GM12878 (cell line): ENCODE measurements around the gene EPHA10. TPM values are rescaled to one million over a fixed set of nuclear protein-coding genes. Genes with fewer than 3 reads are reported as not detected.

Source experiments
- ATAC-seq: fragments of 200-7000 bp; cut with Tn5 transposase; 3 replicates; pipeline ENCODE4 v1.9.1; 2020; ENCODE audit warnings: mild to moderate bottlenecking, moderate library complexity
- BruUV-seq: library from RNA; stranded (reverse); fragments of 400-500 nt; replicated peaks from 2 replicates; lab custom pipeline; 2021; lab: Mats Ljungman, UMichigan
- CTCF ChIA-PET: fragments of 300-600 bp; sonication (Branson Sonifier 250); formaldehyde crosslinking; extraction: SDS; loops from one replicate; lab custom pipeline; 2021; ENCODE audit warnings: inconsistent platforms; lab: Yijun Ruan, JAX
- POLR2A ChIA-PET: fragments of 350-600 bp; formaldehyde crosslinking; extraction: SDS; loops from one replicate; lab custom pipeline; 2021; ENCODE audit warnings: inconsistent platforms; lab: Charles Lee
- RAD21 ChIA-PET: fragments of 300-600 bp; sonication (Branson Sonifier 250); formaldehyde crosslinking; loops from one replicate; lab custom pipeline; 2023; ENCODE audit warnings: antibody characterized with exemption; ENCODE audit not compliant: unreplicated experiment; lab: Charles Lee
- SMC1A ChIA-PET: fragments of 300-600 bp; sonication (Branson Sonifier 250); formaldehyde crosslinking; loops from one replicate; lab custom pipeline; 2023; ENCODE audit not compliant: unreplicated experiment, uncharacterized antibody; lab: Charles Lee
- DNase-seq: peaks from one replicate; pipeline ENCODE4 v3.0.0-alpha.2; 2011; ENCODE audit warnings: low read depth, low spot score
- FAIRE-seq: peaks from 3 replicates; lab custom pipeline; 2011; peaks lifted over from hg19 to GRCh38; lab: Jason Lieb, UNC
- H2AFZ ChIP-seq: 2 replicates; pipeline ENCODE4 v1.6.0; 2011; ENCODE audit warnings: low read depth, low read length, control low read depth; ENCODE audit not compliant: control insufficient read depth
- H3K27ac ChIP-seq: 2 replicates; pipeline ENCODE4 v1.5.1; 2011; ENCODE audit warnings: control low read depth; ENCODE audit not compliant: control insufficient read depth, insufficient read depth
- H3K27me3 ChIP-seq, 2 experiments: replicated peaks in 1 of 2; 2 replicates each; pipeline versions ENCODE4 v1.6.0 to v1.6.1; 2011; ENCODE audit warnings: low read length in 1 of 2; ENCODE audit not compliant: control insufficient read depth in 2 of 2, insufficient read depth in 2 of 2
- H3K36me3 ChIP-seq, 2 experiments: 2 replicates each; pipeline ENCODE4 v1.5.1; 2011; ENCODE audit warnings: low read length in 1 of 2; ENCODE audit not compliant: control insufficient read depth in 2 of 2, insufficient read depth in 2 of 2
- H3K4me1 ChIP-seq: 2 replicates; pipeline ENCODE4 v1.6.1; 2011; ENCODE audit warnings: mild to moderate bottlenecking, low read length, moderate library complexity, mixed read lengths; ENCODE audit not compliant: control insufficient read depth, insufficient read depth
- H3K4me2 ChIP-seq: 2 replicates; pipeline ENCODE4 v1.6.0; 2011; ENCODE audit warnings: control low read depth; ENCODE audit not compliant: control insufficient read depth, insufficient read depth
- H3K4me3 ChIP-seq: fragments of 200-600 bp; sonication (generic); 2 replicates; pipeline ENCODE4 v1.5.1; 2016
- H3K79me2 ChIP-seq: 2 replicates; pipeline ENCODE4 v1.6.0; 2011; ENCODE audit warnings: low read length; ENCODE audit not compliant: control insufficient read depth, insufficient read depth
- H3K9ac ChIP-seq: 2 replicates; pipeline ENCODE4 v1.8.0; 2011; ENCODE audit warnings: low read length, control low read depth, mixed read lengths; ENCODE audit not compliant: control insufficient read depth, insufficient read depth
- H3K9me3 ChIP-seq: replicated peaks from 3 replicates; pipeline ENCODE4 v1.5.1; 2011; ENCODE audit warnings: mild to moderate bottlenecking, low read length; ENCODE audit not compliant: control insufficient read depth, insufficient read depth
- H4K20me1 ChIP-seq: 2 replicates; pipeline ENCODE4 v1.6.0; 2011; ENCODE audit not compliant: control insufficient read depth, insufficient read depth
- ATF2 ChIP-seq: IDR thresholded peaks from 2 replicates; pipeline ENCODE4 v1.6.1; 2012; ENCODE audit warnings: low read length, inconsistent platforms
- BCL11A ChIP-seq: IDR thresholded peaks from 2 replicates; pipeline ENCODE4 v1.6.1; 2011; ENCODE audit warnings: low read depth, low read length
- GATAD2B ChIP-seq: fragments of 450-650 bp; conservative IDR thresholded peaks from 2 replicates; pipeline ENCODE4 v1.6.1; 2017; ENCODE audit warnings: low read depth, mild to moderate bottlenecking, moderate library complexity
- JUNB ChIP-seq: IDR thresholded peaks from 2 replicates; pipeline ENCODE4 v1.6.1; 2016; ENCODE audit warnings: antibody characterized with exemption, mild to moderate bottlenecking
- PAX8 ChIP-seq: fragments of 450-650 bp; IDR thresholded peaks from 2 replicates; pipeline ENCODE4 v1.6.1; 2017; ENCODE audit warnings: mild to moderate bottlenecking, moderate library complexity
- RB1 ChIP-seq: fragments of 450-650 bp; formaldehyde crosslinking; IDR thresholded peaks from 2 replicates; pipeline ENCODE4 v1.6.1; 2017; ENCODE audit warnings: mild to moderate bottlenecking, borderline replicate concordance
- SKIL ChIP-seq: fragments of 450-650 bp; IDR thresholded peaks from 2 replicates; pipeline ENCODE4 v1.6.1; 2017; ENCODE audit warnings: mild to moderate bottlenecking, low read depth, inconsistent platforms; ENCODE audit not compliant: poor library complexity, severe bottlenecking
- TARDBP ChIP-seq: IDR thresholded peaks from 2 replicates; pipeline ENCODE4 v1.6.1; 2016; ENCODE audit warnings: borderline replicate concordance
- TBL1XR1 ChIP-seq: IDR thresholded peaks from 2 replicates; pipeline ENCODE4 v1.6.1; 2012; ENCODE audit warnings: low read depth, low read length, improper control_type of control experiment
- WGBS: methylation state at CpG from one replicate; pipeline ENCODE4 v1.1.6; 2016; ENCODE audit warnings: low lambda C conversion rate; ENCODE audit not compliant: insufficient replicate concordance, insufficient coverage; ENCODE audit errors: missing lambda C conversion rate; 5-methylcytosine and 5-hydroxymethylcytosine counted together
- in situ Hi-C: fragments of 300-500 bp; cut with MboI; formaldehyde crosslinking; loops from 9 replicates; pipeline ENCODE4 v1.14.3; 2018; ENCODE audit warnings: mixed read lengths
- intact Hi-C: fragments of 100-400 bp; cut with micrococcal nuclease; formaldehyde crosslinking; loops from one replicate; pipeline ENCODE4 v1.14.2; 2022; ENCODE audit not compliant: unreplicated experiment
- polyA plus RNA-seq, 11 experiments: library from polyadenylated mRNA; depleted of rRNA in 4 of 11; unstranded in 6 of 11; stranded (reverse) in 5 of 11; fragments of >200 nt; fragmentation: Nextera tagmentation in 4 of 11; fragmentation: Illumina TruSeq in 1 of 11; extraction: Ambion mirVana in 4 of 11; extraction: Trizol in 1 of 11; gene quantifications; 1 replicate in 1 of 11; 2 replicates in 10 of 11; pipeline versions ENCODE4 v1.2.1 to v1.2.3, GENCODE V29; 2011 to 2016; ENCODE audit warnings: inconsistent platforms in 2 of 11, missing spikeins in 2 of 11, low read depth in 1 of 11
- total RNA-seq, 4 experiments: library from RNA; depleted of rRNA in 3 of 4; stranded (reverse); fragments of >200 nt in 3 of 4; fragmentation: Illumina TruSeq in 1 of 4; extraction: Trizol in 1 of 4; gene quantifications; 2 replicates each; pipeline versions ENCODE4 v1.2.1 to v1.2.3, GENCODE V29; 2013 to 2021
- TF ChIP-seq, protein P1 (sequence below): IDR thresholded peaks from 2 replicates; pipeline ENCODE4 v1.6.1; 2011; ENCODE audit warnings: mild to moderate bottlenecking, low read depth, low read length, moderate library complexity; ENCODE audit not compliant: insufficient replicate concordance
- TF ChIP-seq, protein P2 (sequence below): IDR thresholded peaks from 2 replicates; pipeline ENCODE4 v1.6.1; 2011; ENCODE audit warnings: low read depth, mild to moderate bottlenecking, low read length, moderate library complexity, borderline replicate concordance; ENCODE audit errors: extremely low read depth
- TF ChIP-seq, protein P3 (sequence below): IDR thresholded peaks from 2 replicates; pipeline ENCODE4 v1.6.1; 2012; ENCODE audit warnings: low read depth, low read length, improper control_type of control experiment

Gene EPHA10
- total and polyA plus RNA-seq, 10 of the 15 experiments (the other 5 are each of a cell fraction or from before 2014, with no cell fraction given) = 0.05 to 0.06 TPM; not detected in 8

DNA sequence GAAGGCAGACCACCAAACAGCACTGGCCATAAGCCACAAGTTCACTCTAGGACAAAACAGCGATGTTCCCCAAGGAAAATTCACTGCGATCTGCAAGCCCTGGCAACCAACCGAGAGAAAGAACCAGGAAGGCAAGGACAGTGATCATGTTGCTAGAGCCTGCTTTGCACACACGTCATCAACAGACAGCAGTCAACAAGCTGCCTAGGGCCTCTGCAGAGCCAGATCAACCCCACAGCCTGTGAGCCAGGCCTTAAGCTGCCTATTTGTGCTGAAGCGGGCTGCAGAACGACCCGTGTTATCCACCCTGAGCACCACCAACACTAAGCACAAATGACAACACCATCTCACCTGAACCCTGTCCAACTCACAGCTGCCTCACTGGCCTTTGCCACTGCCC, 49.3 kb upstream of the EPHA10 start (continued):
- TF ChIP-seq SKIL = no peak

DNA sequence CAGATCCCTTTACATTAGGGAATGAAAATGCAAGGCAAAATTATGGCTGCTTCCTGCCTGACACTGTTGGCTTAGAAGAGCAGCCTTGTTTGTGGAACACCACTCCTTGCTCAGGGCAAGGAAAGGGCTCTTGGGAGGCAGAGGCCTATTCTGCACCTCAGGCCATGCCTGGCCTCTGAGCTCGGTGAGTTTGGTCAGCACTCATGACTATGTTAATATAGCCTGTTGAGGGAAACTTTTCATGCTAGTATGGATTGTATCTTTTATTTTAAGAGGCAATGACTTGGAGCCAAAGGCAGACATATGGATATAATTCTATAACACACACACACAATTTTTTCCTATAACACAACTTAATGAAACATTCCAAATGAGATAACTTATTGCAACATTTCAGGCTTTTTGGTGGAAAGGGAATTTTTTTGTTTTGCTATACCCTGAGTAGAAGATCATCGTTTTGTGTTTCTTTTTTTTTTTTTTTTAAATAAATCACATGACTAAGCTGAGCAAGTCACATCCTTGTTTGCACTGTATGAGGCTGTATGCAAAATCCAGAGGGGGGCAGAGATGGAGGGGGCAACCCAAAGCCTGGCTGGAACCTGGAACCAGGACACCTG, 48.7 kb upstream of the EPHA10 start:
- BruUV-seq = no TSS peak
- ChIA-PET SMC1A (no interaction called here), POLR2A (interaction anchor here (1.0 kb wide), 1 partner anchor 58 kb away, joined by 3 read pairs; no protein-coding TSS in a partner anchor), CTCF (interaction anchor here (2.9 kb wide), 1 partner anchor 46 kb away, joined by 13 read pairs; the partner anchor contains the start of gene MTF1), RAD21 (no interaction called here)
- DNase-seq (no peak), FAIRE-seq (no peak), ATAC-seq (no peak)
- Histone ChIP-seq H2AFZ (no peak overlapping the region), H3K9ac (no peak overlapping the region), H3K4me3 (no peak overlapping the region), H3K4me1 (peaks cover 7% of the 10 kb centered on the region; the same call in 1 of the 2 replicates), H3K27ac (no peak overlapping the region), H3K9me3 (no peaks in the 10 kb centered on the region), H3K36me3 (peaks cover 13 to 16% of the 10 kb centered on the region in 2 experiments), H3K27me3 (no peaks in the 10 kb centered on the region), H3K79me2 (peaks cover 3% of the 10 kb centered on the region), H3K4me2 (no peak overlapping the region), H4K20me1 (no peaks in the 10 kb centered on the region)
- in situ Hi-C loops (no loop called here), intact Hi-C loops (no loop called here)
- TF ChIP-seq GATAD2B (no peak), RB1 (no peak), TARDBP (no peak), ATF2 (no peak), JUNB (no peak), PAX8 (no peak), BCL11A (no peak), TBL1XR1 (no peak)
- TF ChIP-seq, protein P1, sequence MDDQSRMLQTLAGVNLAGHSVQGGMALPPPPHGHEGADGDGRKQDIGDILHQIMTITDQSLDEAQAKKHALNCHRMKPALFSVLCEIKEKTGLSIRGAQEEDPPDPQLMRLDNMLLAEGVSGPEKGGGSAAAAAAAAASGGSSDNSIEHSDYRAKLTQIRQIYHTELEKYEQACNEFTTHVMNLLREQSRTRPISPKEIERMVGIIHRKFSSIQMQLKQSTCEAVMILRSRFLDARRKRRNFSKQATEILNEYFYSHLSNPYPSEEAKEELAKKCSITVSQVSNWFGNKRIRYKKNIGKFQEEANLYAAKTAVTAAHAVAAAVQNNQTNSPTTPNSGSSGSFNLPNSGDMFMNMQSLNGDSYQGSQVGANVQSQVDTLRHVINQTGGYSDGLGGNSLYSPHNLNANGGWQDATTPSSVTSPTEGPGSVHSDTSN = no peak
- TF ChIP-seq, protein P2, sequence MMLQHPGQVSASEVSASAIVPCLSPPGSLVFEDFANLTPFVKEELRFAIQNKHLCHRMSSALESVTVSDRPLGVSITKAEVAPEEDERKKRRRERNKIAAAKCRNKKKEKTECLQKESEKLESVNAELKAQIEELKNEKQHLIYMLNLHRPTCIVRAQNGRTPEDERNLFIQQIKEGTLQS = no peak
- TF ChIP-seq, protein P3, sequence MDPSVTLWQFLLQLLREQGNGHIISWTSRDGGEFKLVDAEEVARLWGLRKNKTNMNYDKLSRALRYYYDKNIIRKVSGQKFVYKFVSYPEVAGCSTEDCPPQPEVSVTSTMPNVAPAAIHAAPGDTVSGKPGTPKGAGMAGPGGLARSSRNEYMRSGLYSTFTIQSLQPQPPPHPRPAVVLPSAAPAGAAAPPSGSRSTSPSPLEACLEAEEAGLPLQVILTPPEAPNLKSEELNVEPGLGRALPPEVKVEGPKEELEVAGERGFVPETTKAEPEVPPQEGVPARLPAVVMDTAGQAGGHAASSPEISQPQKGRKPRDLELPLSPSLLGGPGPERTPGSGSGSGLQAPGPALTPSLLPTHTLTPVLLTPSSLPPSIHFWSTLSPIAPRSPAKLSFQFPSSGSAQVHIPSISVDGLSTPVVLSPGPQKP = no peak
- 69% methylated on average over 2 of the region's 2 CpGs for WGBS
